HG03135 (cell line): ENCODE measurements around the gene JAG2.

Experiments
- ATAC-seq: cut with Tn5 transposase; IDR thresholded peaks from one replicate; pipeline ENCODE4 v1.9.1; 2021; ENCODE audit warnings: mild to moderate bottlenecking, moderate library complexity; ENCODE audit not compliant: unreplicated experiment

Gene JAG2

DNA sequence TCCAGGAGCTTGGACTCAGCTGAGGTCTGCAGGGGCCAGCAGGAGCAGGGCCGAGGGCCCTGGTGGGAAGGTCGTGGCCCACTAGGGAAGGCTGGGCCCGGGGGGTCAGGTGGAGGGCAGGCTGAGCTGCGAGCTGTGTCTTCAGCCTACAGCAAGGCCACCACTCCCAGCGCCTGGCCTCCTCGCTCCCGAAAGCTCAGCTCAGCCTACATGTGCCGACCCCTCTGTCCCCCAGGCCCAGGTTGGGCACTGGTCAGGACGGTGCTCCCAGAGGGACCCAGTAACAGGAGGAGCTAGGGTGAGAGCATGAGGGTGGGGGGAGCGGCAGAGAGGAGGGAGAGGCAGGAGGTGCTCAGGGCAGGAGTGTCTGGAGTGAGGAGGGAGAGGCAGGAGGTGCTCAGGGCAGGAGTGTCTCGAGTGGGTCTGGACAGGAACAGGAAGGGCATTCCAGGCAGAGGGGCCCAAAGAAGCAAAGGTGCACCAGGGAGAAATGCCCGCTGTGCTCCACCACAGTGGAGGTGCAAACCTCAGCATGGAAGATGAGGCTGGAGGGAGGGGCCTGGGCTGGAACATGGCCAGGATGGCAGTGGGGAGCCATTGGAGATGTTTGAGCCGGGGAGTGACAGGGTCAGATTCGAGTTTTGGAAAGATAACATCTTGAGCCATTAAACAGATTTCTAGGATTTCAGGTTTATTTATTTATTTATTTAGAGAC is 74.2 kb downstream of the JAG2 start:
- no peak for ATAC-seq

GRCh38 chr14:105093431-105094192 is 75.0 kb downstream of the JAG2 start:
- no peak for ATAC-seq

DNA sequence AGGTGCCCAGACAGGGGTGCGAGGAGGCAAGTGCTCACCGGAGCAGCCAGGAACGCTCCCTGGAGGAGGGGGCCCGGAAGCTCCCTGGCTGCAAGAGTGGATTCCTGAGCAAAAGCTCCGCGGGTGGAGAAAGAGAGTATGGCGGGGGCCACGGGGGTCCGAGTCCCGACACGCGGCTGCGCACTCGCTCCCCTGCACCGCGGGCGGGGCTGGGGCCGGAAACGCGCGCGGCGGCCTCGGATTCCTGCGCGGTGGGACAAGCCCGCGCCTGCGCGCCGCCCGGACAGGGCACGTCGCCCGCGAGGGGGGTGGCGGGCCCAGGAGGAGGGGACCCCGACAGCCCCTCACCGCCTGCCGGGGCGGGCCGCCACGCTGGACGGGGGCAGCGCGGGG is 75.5 kb downstream of the JAG2 start:
- no peak for ATAC-seq

- no peak for ATAC-seq
Observed at GRCh38 chr14:105092171-105093037, 76.2 kb downstream of the JAG2 start.

GRCh38 chr14:105091517-105092170 is 76.9 kb downstream of the JAG2 start:
- ATAC-seq: no peak

DNA sequence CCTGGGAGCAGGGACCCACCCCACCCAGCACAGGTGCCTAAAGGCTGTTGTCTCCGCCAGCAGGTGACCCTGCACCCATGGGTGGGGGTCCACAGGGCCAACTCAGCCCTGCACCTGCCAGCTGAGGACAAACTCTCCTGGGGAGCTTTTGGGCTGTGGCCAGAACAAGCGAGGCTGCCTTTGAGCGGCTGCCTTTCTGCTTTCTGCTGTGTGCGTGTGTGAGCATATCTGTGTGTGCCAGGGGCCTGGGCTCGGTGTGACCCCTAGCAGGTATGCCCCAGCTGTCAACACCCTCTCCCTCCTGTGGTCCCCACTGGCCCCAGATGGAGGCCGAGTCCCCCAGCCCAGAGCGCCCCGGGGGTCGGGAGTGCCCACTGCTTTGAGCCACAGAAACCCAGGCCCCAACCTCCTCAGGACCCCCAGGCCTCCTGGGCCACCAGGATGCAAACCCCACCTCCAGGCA is 77.5 kb downstream of the JAG2 start:
- ATAC-seq: no peak
